PFSK-1 (cell line): ENCODE data around the gene GABARAP.

Source experiments
- FOXP2 ChIP-seq: optimal IDR thresholded peaks from 2 replicates; pipeline ENCODE3; 2011; ENCODE audit warnings: borderline replicate concordance, control low read depth, inconsistent platforms; ENCODE audit not compliant: insufficient read depth; ENCODE audit errors: extremely low read length, extremely low read depth
- POLR2AphosphoS5 ChIP-seq: IDR thresholded peaks from 2 replicates; pipeline ENCODE4 v1.6.1; 2012; ENCODE audit warnings: low read depth, mild to moderate bottlenecking, control low read depth, low read length, moderate library complexity
- SIN3A ChIP-seq: IDR thresholded peaks from 2 replicates; pipeline ENCODE4 v1.6.1; 2012; ENCODE audit warnings: mild to moderate bottlenecking, low read length, moderate library complexity, borderline replicate concordance; ENCODE audit not compliant: insufficient read depth
- TAF1 ChIP-seq: IDR thresholded peaks from 2 replicates; pipeline ENCODE4 v1.6.1; 2012; ENCODE audit warnings: low read length, control low read depth, borderline replicate concordance; ENCODE audit not compliant: insufficient read depth
- TF ChIP-seq, protein P1 (sequence below), 2 experiments: IDR thresholded peaks; 2 replicates each; pipeline versions ENCODE4 v1.6.1 to v1.8.0; 2011 to 2012; ENCODE audit warnings: low read depth in 2 of 2, low read length in 2 of 2, control low read depth in 1 of 2, inconsistent platforms in 1 of 2, mild to moderate bottlenecking in 1 of 2, moderate library complexity in 1 of 2; ENCODE audit not compliant: insufficient read depth in 1 of 2

The GABARAP gene

DNA sequence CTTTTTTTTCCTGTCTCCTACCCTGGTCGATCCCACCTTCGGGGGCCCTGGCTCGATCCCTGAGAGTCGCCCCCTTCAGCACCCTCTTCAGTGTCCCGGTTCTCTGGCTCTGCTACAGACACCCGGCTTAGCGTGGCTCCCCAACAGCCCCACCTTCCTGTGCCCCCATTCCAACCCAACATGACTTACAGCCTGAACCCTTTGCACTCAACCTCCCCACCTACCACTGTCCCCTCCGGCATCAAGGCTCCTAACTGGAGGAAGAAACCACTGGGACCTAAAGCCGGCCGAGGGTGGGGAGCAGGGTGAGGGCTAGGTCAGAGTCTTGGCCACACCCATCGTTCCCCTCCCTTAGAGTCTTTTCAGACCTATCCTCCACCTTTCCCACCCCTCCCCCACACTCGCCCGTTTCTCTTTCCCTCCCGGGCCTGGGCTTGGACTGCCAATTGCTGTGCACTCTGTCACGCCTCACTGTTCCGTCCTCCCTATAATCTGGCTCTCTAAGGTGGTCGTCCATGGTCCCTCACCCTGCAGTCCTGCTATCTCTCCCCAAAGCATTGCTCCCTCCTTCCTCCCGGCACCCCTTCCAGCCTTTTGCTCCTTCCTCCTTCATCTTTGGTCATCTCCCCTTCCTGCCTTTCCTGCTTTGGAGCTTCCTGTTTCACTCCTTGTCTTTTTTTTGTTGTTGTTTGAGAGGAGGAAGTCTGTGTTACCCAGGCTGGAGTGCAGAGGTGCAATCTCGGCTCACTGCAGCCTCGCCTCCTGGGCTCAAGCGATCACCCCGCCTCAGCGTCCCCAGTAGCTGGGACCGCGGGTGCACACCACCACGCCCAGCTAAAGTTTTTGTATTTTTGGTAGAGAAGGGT is 20.9 kb upstream of the GABARAP start:
- TF ChIP-seq FOXP2 (peak; percentile 12), SIN3A (0 out of 2 replicates have a peak, but pooled peaks have one; percentile 60), TAF1 (peak; percentile 44; the same call in 1 of the 2 replicates), POLR2AphosphoS5 (no peak; the same call in 1 of the 2 replicates)
- TF ChIP-seq, protein P1, sequence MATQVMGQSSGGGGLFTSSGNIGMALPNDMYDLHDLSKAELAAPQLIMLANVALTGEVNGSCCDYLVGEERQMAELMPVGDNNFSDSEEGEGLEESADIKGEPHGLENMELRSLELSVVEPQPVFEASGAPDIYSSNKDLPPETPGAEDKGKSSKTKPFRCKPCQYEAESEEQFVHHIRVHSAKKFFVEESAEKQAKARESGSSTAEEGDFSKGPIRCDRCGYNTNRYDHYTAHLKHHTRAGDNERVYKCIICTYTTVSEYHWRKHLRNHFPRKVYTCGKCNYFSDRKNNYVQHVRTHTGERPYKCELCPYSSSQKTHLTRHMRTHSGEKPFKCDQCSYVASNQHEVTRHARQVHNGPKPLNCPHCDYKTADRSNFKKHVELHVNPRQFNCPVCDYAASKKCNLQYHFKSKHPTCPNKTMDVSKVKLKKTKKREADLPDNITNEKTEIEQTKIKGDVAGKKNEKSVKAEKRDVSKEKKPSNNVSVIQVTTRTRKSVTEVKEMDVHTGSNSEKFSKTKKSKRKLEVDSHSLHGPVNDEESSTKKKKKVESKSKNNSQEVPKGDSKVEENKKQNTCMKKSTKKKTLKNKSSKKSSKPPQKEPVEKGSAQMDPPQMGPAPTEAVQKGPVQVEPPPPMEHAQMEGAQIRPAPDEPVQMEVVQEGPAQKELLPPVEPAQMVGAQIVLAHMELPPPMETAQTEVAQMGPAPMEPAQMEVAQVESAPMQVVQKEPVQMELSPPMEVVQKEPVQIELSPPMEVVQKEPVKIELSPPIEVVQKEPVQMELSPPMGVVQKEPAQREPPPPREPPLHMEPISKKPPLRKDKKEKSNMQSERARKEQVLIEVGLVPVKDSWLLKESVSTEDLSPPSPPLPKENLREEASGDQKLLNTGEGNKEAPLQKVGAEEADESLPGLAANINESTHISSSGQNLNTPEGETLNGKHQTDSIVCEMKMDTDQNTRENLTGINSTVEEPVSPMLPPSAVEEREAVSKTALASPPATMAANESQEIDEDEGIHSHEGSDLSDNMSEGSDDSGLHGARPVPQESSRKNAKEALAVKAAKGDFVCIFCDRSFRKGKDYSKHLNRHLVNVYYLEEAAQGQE (IDR thresholded peaks at IDR 0.05; ENCODE audit: insufficient read depth in 1 of 2, low read depth in 2 of 2, low read length in 2 of 2), result no peak

DNA sequence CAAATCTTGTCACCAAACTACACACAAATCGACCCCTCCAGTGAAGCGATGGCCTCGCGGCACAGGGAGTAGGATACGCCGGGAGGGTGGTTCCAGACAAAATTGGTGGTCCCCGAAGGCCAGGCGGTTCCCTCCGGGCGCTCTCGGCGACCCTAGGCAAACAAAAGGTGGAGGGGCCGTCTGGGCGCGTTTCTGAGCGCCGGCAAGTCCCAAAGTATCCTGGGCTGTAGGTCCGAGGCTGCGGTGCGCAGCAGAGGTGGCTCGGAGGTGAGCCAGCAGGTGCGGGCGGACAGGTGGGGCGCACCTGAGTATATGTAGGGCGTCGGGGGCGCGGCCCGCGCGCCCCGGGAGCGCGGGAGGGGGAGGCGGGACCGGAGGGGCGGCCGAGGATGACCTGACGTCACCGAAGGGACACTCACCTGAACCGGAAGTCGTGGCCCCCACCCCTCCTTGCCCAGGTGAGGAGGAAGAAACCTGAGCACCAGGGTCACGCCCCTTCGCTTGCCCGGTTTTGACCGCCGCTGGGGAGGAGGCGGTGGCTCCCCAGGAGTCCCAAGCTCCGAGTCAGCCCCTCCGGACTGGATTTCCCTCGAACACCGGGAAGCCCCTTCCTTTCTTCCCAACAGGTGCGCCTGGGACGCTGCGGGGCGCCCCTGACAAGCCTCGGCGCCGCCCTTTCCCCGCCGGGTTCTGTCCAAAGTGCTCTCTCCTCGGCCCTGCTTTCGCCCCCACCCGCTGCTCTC is 20.1 kb upstream of the GABARAP start, which contains the start of gene CLDN7:
CLDN7 (minus strand) TSS at position 287 of the 743 bp plus-strand sequence. CDS start 435 bp downstream, outside the sequence.
- TF ChIP-seq TAF1 (no peak), POLR2AphosphoS5 (no peak), FOXP2 (no peak), SIN3A (no peak)
- TF ChIP-seq, protein P1 (IDR thresholded peaks at IDR 0.05; ENCODE audit: insufficient read depth in 1 of 2, low read depth in 2 of 2, low read length in 2 of 2), result no peak

DNA sequence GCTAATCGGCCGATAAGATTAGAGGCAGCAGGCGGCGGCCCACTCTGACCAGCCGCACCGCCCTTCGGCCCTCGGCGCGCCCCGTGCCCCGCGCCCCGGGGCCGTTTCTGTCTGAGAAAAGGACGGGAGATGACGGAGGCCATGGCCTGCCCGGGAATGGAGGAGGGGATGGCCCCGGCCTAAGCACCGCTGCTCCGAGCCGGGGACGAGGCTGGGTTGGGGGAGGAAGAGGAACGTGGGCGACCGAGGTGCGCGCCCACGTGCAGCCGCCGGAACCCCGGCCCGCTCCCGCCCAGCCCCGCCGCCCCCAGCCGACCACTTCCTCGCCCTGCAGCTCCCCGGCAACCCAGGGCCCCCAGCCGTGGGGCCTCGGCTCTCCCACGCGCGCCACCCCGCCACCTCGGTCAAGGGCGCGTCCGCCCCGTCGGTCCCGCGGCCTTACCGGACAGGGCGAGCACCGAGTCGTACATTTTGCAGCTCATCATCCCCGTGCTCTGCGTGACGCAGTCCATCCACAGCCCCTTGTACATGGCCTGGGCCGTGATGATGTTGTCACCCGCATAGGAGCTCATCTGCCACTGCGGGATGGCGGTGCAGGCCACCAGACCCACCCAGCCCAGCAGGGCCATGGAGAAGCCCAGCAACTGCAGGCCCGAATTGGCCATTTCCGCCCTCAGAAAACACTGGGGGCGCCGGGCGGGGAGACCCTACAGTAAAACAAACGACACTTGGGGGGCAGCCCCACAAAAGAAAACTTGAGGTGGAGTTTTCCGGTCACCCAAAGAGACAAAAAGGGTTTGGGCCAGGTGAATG is 19.3 kb upstream of the GABARAP start:
- TF ChIP-seq FOXP2 (no peak), TAF1 (no peak), SIN3A (no peak), POLR2AphosphoS5 (no peak)
- TF ChIP-seq, protein P1 (IDR thresholded peaks at IDR 0.05; ENCODE audit: insufficient read depth in 1 of 2, low read depth in 2 of 2, low read length in 2 of 2), result no peak

DNA sequence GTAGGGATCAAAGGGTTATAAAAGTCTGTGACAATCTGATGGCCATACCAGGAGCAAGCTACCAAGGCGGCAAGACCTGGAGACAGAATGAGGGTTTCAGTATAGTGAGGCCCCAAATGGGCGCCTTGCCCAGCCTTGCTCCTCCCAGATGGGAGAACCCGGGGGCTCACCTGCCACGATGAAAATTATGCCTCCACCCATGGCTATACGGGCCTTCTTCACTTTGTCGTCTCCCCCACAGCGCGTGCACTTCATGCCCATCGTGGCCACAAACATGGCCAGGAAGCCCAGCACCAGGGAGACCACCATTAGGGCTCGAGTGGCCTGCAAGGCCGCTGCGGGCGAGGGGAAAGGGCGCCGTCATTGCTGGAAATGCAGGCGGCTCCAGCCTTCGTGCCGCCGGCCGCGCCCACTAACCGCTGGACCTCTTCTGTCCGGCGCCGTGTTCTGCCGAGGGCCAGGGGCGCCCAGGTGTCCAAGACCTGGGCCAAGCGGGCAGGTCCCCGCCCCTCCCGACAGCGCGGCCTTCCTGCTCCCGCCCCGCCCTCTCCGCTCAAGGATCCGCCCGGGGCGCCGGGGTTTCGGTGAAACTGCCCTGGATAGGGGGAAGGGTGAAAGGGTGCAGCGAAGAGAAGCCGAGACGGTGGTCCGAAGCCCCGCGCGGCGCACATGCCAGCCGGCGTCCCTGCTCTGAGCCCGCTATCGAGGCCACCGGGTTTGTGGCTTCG is 18.6 kb upstream of the GABARAP start:
- TF ChIP-seq FOXP2, result no peak
- TF ChIP-seq TAF1, result no peak
- no peak for TF ChIP-seq POLR2AphosphoS5
- TF ChIP-seq, protein P1 (IDR thresholded peaks at IDR 0.05; ENCODE audit: insufficient read depth in 1 of 2, low read depth in 2 of 2, low read length in 2 of 2), result no peak
- TF ChIP-seq SIN3A, result no peak
